DOHH2 (cell line): Measurements from ENCODE around the gene SLC37A3.
"Not testable (repeated sequence)": the region's sequence is repeated elsewhere in the genome, so short reads cannot be mapped to it uniquely, and the experiment has no call there.

Source experiments
- H3F3A ChIP-seq: fragments of 200-600 bp; sonication (generic), shearing (Covaris generic); 2 replicates; pipeline ENCODE4 v1.6.0; 2016; ENCODE audit warnings: antibody characterized with exemption, mild to moderate bottlenecking; ENCODE audit not compliant: control insufficient read depth, insufficient read depth
- H3K27ac ChIP-seq: fragments of 200-600 bp; sonication (generic); 2 replicates; pipeline ENCODE4 v1.5.1; 2014; ENCODE audit warnings: low read depth, mild to moderate bottlenecking, low read length, moderate library complexity
- H3K27me3 ChIP-seq: fragments of 200-600 bp; sonication (generic); 2 replicates; pipeline ENCODE4 v1.6.1; 2014; ENCODE audit warnings: mild to moderate bottlenecking, low read length, mixed read lengths; ENCODE audit not compliant: control insufficient read depth
- H3K36me3 ChIP-seq: fragments of 200-600 bp; sonication (generic); 2 replicates; pipeline ENCODE4 v1.6.1; 2014; ENCODE audit warnings: mild to moderate bottlenecking, low read length, moderate library complexity, mixed read lengths; ENCODE audit not compliant: control insufficient read depth
- H3K4me1 ChIP-seq: fragments of 200-600 bp; sonication (generic); 2 replicates; pipeline ENCODE4 v1.6.1; 2014; ENCODE audit warnings: mild to moderate bottlenecking, low read length, mixed read lengths; ENCODE audit not compliant: control insufficient read depth
- H3K4me2 ChIP-seq: fragments of 200-600 bp; sonication (generic); 2 replicates; pipeline ENCODE4 v1.6.0; 2014; ENCODE audit warnings: mild to moderate bottlenecking, low read length, moderate library complexity
- H3K4me3 ChIP-seq: fragments of 200-600 bp; sonication (generic); 2 replicates; pipeline ENCODE4 v1.5.1; 2014; ENCODE audit warnings: mild to moderate bottlenecking, low read length, mixed read lengths
- H3K79me2 ChIP-seq: fragments of 200-600 bp; sonication (generic); 2 replicates; pipeline ENCODE4 v1.6.1; 2014; ENCODE audit warnings: mild to moderate bottlenecking, low read length, mixed read lengths; ENCODE audit not compliant: control insufficient read depth
- H3K9me2 ChIP-seq: fragments of 200-600 bp; sonication (generic); replicated peaks from 2 replicates; pipeline ENCODE4 v1.6.1; 2014; ENCODE audit warnings: mild to moderate bottlenecking, low read length, mixed read lengths; ENCODE audit not compliant: control insufficient read depth
- H3K9me3 ChIP-seq: fragments of 200-600 bp; sonication (generic); 2 replicates; pipeline ENCODE4 v1.6.1; 2014; ENCODE audit warnings: antibody characterized with exemption, low read length, mixed read lengths; ENCODE audit not compliant: control insufficient read depth, insufficient read depth
- H4K20me1 ChIP-seq: fragments of 200-600 bp; sonication (generic); 2 replicates; pipeline ENCODE4 v1.6.0; 2014; ENCODE audit warnings: low read depth, mild to moderate bottlenecking, antibody characterized with exemption, low read length, moderate library complexity; ENCODE audit not compliant: control insufficient read depth, insufficient read depth
- CTCF ChIP-seq: fragments of 200-600 bp; sonication (generic); IDR thresholded peaks from one replicate; pipeline ENCODE4 v1.5.1; 2014; ENCODE audit warnings: antibody characterized with exemption, mild to moderate bottlenecking, low read depth, low read length; ENCODE audit not compliant: poor library complexity, severe bottlenecking
- EZH2phosphoT487 ChIP-seq: fragments of 200-600 bp; sonication (generic); IDR thresholded peaks from 2 replicates; pipeline ENCODE4 v1.6.1; 2017; ENCODE audit warnings: borderline replicate concordance, mild to moderate bottlenecking, antibody characterized with exemption, low read length, moderate library complexity, mixed read lengths

The SLC37A3 gene

DNA sequence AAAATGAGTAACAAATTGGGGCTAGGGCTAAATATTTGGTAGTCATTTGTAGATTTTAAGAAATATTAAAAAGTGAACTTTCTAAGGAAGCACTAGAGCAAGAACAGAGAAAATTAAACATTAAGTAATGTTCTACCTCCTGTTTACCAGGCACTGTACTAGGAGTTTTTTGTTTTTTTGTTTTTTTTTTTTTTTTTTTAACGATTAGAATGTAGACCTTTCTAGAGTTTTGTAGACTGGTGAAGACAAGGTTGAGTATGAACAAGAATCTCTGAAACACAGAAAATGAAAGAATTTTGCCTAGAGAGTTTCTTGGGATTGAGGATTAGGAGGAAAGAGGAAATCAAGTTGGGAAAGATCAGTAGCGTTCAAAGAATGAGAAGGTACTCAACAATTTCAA is 73.6 kb downstream of the SLC37A3 start:
- Histone ChIP-seq H3K9me3 (no peaks in the 10 kb centered on the region), H3K36me3 (no peaks in the 10 kb centered on the region), H3K79me2 (no peaks in the 10 kb centered on the region), H3K9me2 (no peaks in the 10 kb centered on the region), H3K4me1 (peaks cover 5% of the 10 kb centered on the region), H3K27me3 (peaks cover 11% of the 10 kb centered on the region), H3K27ac (no peak overlapping the region), H3K4me2 (no peak overlapping the region), H3F3A (no peaks in the 10 kb centered on the region), H4K20me1 (no peaks in the 10 kb centered on the region), H3K4me3 (no peak overlapping the region)
- TF ChIP-seq EZH2phosphoT487, result no peak
- no peak for TF ChIP-seq CTCF

DNA sequence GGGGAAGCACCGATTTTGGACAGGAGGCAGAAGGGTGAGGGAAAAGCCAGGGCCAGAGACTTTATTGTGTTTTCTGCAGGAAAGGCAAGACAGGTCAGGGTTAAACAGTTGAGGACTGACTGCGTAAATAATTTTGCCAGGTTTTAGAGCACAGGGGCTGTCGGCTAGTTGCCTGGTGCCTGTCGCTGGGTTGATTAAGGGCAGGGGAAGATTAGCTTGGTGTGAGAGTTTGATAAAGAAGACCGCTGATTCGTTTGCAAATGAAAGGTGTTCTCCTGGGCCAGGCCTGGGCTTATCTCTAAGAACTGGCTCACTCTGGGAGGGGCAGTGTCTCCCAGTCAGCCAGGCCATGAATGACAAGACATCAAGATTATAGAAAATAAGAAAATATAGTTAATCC is 75.6 kb downstream of the SLC37A3 start:
- Histone ChIP-seq H3F3A (no peaks in the 10 kb centered on the region), H3K9me3 (no peaks in the 10 kb centered on the region), H3K27ac (no peak overlapping the region), H3K27me3 (peaks cover 23% of the 10 kb centered on the region), H3K4me1 (peaks cover 5% of the 10 kb centered on the region), H3K9me2 (no peaks in the 10 kb centered on the region), H4K20me1 (no peaks in the 10 kb centered on the region), H3K36me3 (no peaks in the 10 kb centered on the region), H3K4me3 (no peak overlapping the region), H3K4me2 (no peak overlapping the region), H3K79me2 (no peaks in the 10 kb centered on the region)
- no peak for TF ChIP-seq EZH2phosphoT487
- TF ChIP-seq CTCF, result no peak

GRCh38 chr7:140320078-140320477 is 78.3 kb downstream of the SLC37A3 start:
- H3K9me3 ChIP-seq, H3K36me3 ChIP-seq, H3K4me1 ChIP-seq, H3K4me2 ChIP-seq, H3F3A ChIP-seq, H3K79me2 ChIP-seq, H3K9me2 ChIP-seq, H3K4me3 ChIP-seq, H3K27ac ChIP-seq, H4K20me1 ChIP-seq: not testable (repeated sequence)
- peaks cover 35% of the 10 kb centered on the region for H3K27me3 ChIP-seq

DNA sequence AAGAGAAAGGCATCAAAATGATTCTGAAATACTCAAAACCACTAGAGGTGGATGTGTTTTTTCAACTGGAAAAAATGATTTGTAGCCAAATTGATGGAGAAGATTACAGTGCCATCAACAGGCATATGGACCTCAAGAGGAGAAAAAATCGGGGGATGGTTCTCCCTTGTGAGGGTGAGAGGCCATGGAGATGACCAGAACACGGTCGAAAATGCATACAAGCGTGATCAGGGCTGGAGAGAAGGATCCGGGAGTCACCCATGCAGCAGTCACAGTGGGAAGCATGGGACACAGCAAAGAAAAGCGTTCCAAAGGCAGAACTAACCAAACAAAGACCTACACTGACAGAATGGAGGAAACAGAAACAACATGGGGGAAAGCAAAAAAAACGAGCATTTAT is 80.3 kb downstream of the SLC37A3 start:
- Histone ChIP-seq H3K4me1 (peaks cover 6% of the 10 kb centered on the region), H4K20me1 (no peaks in the 10 kb centered on the region), H3F3A (no peaks in the 10 kb centered on the region), H3K27ac (no peak overlapping the region), H3K27me3 (peaks cover 36% of the 10 kb centered on the region), H3K9me3 (no peaks in the 10 kb centered on the region), H3K79me2 (no peaks in the 10 kb centered on the region), H3K9me2 (no peaks in the 10 kb centered on the region), H3K4me3 (no peak overlapping the region), H3K36me3 (no peaks in the 10 kb centered on the region), H3K4me2 (no peak overlapping the region)
- no peak for TF ChIP-seq CTCF
- TF ChIP-seq EZH2phosphoT487, result no peak
